GM10248 (cell line): ENCODE data around the gene LHFPL4.
A peak's percentile ranks its signal among the peaks of the same experiment; 100 is the strongest.

Experiments used
- CTCF ChIA-PET: fragments of 300-600 bp; sonication (Branson Sonifier 250); formaldehyde crosslinking; extraction: SDS; loops from one replicate; lab custom pipeline; 2021; ENCODE audit warnings: antibody characterized with exemption; lab: Yijun Ruan, JAX
- POLR2A ChIA-PET: fragments of 350-650 bp; sonication (Branson Sonifier 250); formaldehyde crosslinking; extraction: SDS; loops from one replicate; lab custom pipeline; 2020; ENCODE audit warnings: antibody characterized with exemption; lab: Yijun Ruan, JAX
- DNase-seq: peaks from one replicate; pipeline ENCODE4 v3.0.0; 2012; ENCODE audit errors: extremely low spot score
- TF ChIP-seq, protein P1 (sequence below): IDR thresholded peaks from 2 replicates; pipeline ENCODE4 v1.5.1; 2012; ENCODE audit warnings: mild to moderate bottlenecking, low read depth; ENCODE audit errors: extremely low read depth, missing control alignments, control extremely low read depth

Gene LHFPL4

GRCh38 chr3:9512456-9513045 lies 41.1 kb downstream of the LHFPL4 start:
- ChIA-PET POLR2A (no interaction called here), CTCF (interaction anchor here (1.8 kb wide), 1 partner anchor 9 kb away, joined by 13 read pairs; no protein-coding TSS in a partner anchor)
- TF ChIP-seq, protein P1, sequence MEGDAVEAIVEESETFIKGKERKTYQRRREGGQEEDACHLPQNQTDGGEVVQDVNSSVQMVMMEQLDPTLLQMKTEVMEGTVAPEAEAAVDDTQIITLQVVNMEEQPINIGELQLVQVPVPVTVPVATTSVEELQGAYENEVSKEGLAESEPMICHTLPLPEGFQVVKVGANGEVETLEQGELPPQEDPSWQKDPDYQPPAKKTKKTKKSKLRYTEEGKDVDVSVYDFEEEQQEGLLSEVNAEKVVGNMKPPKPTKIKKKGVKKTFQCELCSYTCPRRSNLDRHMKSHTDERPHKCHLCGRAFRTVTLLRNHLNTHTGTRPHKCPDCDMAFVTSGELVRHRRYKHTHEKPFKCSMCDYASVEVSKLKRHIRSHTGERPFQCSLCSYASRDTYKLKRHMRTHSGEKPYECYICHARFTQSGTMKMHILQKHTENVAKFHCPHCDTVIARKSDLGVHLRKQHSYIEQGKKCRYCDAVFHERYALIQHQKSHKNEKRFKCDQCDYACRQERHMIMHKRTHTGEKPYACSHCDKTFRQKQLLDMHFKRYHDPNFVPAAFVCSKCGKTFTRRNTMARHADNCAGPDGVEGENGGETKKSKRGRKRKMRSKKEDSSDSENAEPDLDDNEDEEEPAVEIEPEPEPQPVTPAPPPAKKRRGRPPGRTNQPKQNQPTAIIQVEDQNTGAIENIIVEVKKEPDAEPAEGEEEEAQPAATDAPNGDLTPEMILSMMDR, result no peak
- no peak for DNase-seq

DNA sequence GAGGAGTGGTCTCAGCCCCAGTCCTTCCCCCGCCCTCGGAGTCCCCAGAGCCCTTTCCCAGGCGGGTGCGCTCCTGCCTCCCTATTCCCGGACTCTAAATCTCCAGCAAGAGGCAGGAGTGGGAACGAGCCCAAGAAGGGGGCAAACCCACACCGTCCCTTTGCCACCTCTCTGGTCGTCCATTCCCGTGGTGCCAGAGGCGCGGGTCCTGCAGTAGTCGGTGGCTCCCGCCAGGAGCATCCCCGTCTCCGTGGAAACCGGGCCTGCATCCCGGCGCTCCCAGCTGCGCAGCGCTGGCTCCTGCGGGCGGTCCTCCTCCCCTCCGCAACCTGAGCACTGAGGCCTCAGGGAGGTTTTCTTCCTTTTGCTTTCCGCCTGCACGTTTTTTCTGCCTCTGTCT lies 44.8 kb downstream of the LHFPL4 start:
- TF ChIP-seq, protein P1, result no peak
- ChIA-PET POLR2A (no interaction called here), CTCF (no interaction called here)
- no peak for DNase-seq

DNA sequence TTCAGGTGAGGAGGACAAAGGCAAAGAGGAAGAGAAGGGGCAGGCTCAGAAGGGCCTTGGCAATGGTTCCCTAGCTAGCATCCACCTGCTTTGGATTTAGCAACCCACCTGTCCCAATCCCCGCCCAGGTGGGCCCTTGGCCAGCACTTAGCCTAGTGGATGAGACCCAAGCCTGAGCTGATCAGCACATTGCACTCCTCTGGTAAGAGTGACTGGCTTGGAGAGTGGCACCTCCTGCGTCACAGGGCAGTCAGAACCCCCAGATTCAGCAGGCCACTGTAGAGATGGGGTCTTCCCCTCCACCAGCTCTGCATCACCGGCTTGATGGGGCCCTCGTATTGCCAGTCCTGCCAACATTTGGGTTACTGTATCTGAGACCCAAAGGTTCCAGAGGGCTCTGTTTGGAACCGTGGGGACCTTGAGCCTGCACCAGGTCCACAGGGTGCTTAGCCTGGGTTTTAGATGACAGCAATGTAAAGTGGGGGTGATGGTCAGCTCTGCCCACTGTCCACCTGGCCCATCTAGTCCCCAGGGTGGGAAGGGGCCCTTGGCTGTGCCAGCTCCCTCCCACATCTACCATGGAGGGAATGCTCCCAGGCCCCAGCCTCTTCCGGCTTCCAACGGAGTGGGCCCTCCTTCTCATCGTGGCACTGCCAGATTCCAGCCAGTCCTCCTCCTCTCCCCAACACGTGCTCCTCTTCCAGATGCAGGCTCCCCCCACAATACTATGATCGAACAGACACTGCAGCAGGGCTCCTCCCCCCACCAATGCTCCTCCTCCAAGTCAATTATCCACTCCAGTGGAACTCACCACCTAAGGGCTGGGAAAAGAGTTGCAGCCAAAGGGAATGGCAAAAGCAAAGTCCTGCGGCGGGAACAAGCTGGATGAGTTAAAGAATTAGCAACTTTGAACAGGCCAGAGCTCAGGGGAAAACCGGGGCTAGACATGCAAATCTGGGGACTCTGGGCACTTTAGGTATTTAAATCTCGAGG lies 45.7 kb downstream of the LHFPL4 start:
- ChIA-PET CTCF (interaction anchor here (0.9 to 1.1 kb wide), 2 partner anchors 23 to 1230 kb away, joined by 3 read pairs; no protein-coding TSS in a partner anchor), POLR2A (no interaction called here)
- no peak for DNase-seq
- TF ChIP-seq, protein P1, result no peak

DNA sequence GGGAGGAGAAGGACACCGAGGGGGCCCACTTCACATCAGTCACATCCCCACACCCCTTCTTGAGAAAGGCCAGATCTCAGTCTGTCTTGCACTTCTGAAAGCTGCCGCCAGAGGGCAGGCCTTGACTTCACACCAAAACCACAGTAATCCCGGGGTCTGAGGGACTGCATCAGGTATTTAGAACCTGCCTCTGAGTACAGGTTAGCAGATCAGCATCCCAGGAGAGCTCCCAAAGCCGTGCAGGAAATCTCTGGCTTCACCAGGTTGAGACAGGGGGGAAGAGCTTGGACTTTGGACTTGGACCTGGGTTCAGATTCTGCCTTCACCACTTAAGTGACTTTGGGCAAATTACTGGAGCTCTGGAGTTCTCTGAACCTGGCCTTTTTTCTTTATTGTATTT lies 50.3 kb downstream of the LHFPL4 start:
- ChIA-PET CTCF (interaction anchor here (0.8 to 4.9 kb wide), 36 partner anchors 8 to 1236 kb away, joined by 3 to 22 read pairs (median 5); partner anchors contain the start of genes ARPC4, CPNE9, CRELD1 and TADA3), POLR2A (no interaction called here)
- TF ChIP-seq, protein P1, result peak; percentile 90
- DNase-seq, result peak; percentile 78

- CTCF ChIA-PET, result interaction anchor here (0.7 to 4.9 kb wide), 4 partner anchors 9 to 431 kb away, joined by 3 to 22 read pairs (median 8); partner anchors contain the start of gene CRELD1
- DNase-seq, result no peak
- TF ChIP-seq, protein P1, result no peak
- POLR2A ChIA-PET, result no interaction called here
Observed at GRCh38 chr3:9501226-9501625, 52.4 kb downstream of the LHFPL4 start.
